HCT116 (cell line): ENCODE measurements around the gene TMEM81. TPM values are rescaled to one million over a fixed set of nuclear protein-coding genes. Genes with fewer than 3 reads are reported as not detected.

ENCODE experiments used
- ATAC-seq: fragments of 200-7000 bp; cut with Tn5 transposase; 2 replicates; pipeline ENCODE4 v1.9.1; 2020; ENCODE audit warnings: mild to moderate bottlenecking, moderate library complexity
- BruUV-seq: library from RNA; stranded (reverse); fragments of 400-500 nt; replicated peaks from 2 replicates; lab custom pipeline; 2021; lab: Mats Ljungman, UMichigan
- CTCF ChIA-PET: fragments of 300-600 bp; sonication (Branson Sonifier 250); formaldehyde crosslinking; loops from one replicate; lab custom pipeline; 2021; ENCODE audit warnings: antibody characterized with exemption; lab: Charles Lee
- POLR2A ChIA-PET: fragments of 300-600, 350-600 bp; sonication (Branson Sonifier 250); formaldehyde crosslinking; loops from one replicate; lab custom pipeline; 2021; ENCODE audit warnings: antibody characterized with exemption; lab: Charles Lee
- RAD21 ChIA-PET, 2 experiments: fragments of 300-600 bp; sonication (Branson Sonifier 250); formaldehyde crosslinking; loops; one replicate each; lab custom pipeline; 2023; ENCODE audit warnings: low total read pairs in 2 of 2; ENCODE audit not compliant: uncharacterized antibody in 2 of 2, unreplicated experiment in 2 of 2, low non-redundant PET in 1 of 2; lab: Charles Lee
- DNase-seq: peaks from one replicate; pipeline ENCODE4 v3.0.0-alpha.2; 2010; ENCODE audit warnings: low read depth, low spot score
- H2AFZ ChIP-seq: fragments of 200-600 bp; shearing (Covaris generic), sonication (generic); 2 replicates; pipeline ENCODE4 v1.6.1; 2017; ENCODE audit warnings: low read depth, mixed run types, mixed read lengths, antibody characterized with exemption, low read length; ENCODE audit not compliant: poor library complexity, severe bottlenecking
- H3K27ac ChIP-seq: 2 replicates; pipeline ENCODE4 v1.5.1; 2012; ENCODE audit warnings: low read depth, low read length
- H3K27me3 ChIP-seq: fragments of 200-600 bp; sonication (generic); 2 replicates; pipeline ENCODE4 v1.6.1; 2016; ENCODE audit warnings: mixed run types, low read length, mixed read lengths; ENCODE audit not compliant: insufficient read depth
- H3K36me3 ChIP-seq, 2 experiments: fragments of 200-500 bp in 1 of 2; fragments of 200-600 bp in 1 of 2; sonication (Bioruptor generic) in 1 of 2; sonication (generic) in 1 of 2; 2 replicates each; pipeline versions ENCODE4 v1.5.1 to v1.6.1; 2014 to 2016; ENCODE audit warnings: low read length in 2 of 2, inconsistent platforms in 1 of 2, mixed read lengths in 1 of 2, mixed run types in 1 of 2; ENCODE audit not compliant: insufficient read depth in 2 of 2, control insufficient read depth in 1 of 2
- H3K4me1 ChIP-seq, 2 experiments: fragments of 200-600 bp in 1 of 2; sonication (generic) in 1 of 2; 2 replicates each; pipeline versions ENCODE4 v1.5.1 to v1.6.1; 2012 to 2017; ENCODE audit warnings: low read length in 2 of 2, inconsistent platforms in 1 of 2, mild to moderate bottlenecking in 1 of 2, mixed read lengths in 1 of 2, mixed run types in 1 of 2, moderate library complexity in 1 of 2; ENCODE audit not compliant: insufficient read depth in 2 of 2, control insufficient read depth in 1 of 2
- H3K4me2 ChIP-seq: fragments of 200-600 bp; sonication (generic); 2 replicates; pipeline ENCODE4 v1.6.1; 2017; ENCODE audit warnings: mixed run types, low read length, mixed read lengths
- H3K4me3 ChIP-seq, 2 experiments: fragments of 200-600 bp in 1 of 2; sonication (generic) in 1 of 2; replicated peaks in 1 of 2; 2 replicates each; pipeline ENCODE4 v1.5.1; 2011 to 2016; ENCODE audit warnings: low read length in 2 of 2, control low read depth in 1 of 2, low read depth in 1 of 2, mild to moderate bottlenecking in 1 of 2, mixed read lengths in 1 of 2, mixed run types in 1 of 2
- H3K79me2 ChIP-seq: fragments of 200-600 bp; sonication (generic); 2 replicates; pipeline ENCODE4 v1.6.1; 2017; ENCODE audit warnings: mild to moderate bottlenecking, mixed run types, low read length, moderate library complexity, mixed read lengths; ENCODE audit not compliant: insufficient read depth
- H3K9ac ChIP-seq: fragments of 200-600 bp; sonication (generic); 2 replicates; pipeline ENCODE4 v1.6.1; 2016; ENCODE audit warnings: low read length, mixed read lengths
- H3K9me2 ChIP-seq: fragments of 200-600 bp; sonication (generic), shearing (Covaris generic); 2 replicates; pipeline ENCODE4 v1.6.1; 2017; ENCODE audit warnings: mixed run types, mild to moderate bottlenecking, moderate library complexity; ENCODE audit not compliant: insufficient read depth
- H3K9me3 ChIP-seq, 2 experiments: fragments of 200-500 bp in 1 of 2; fragments of 200-600 bp in 1 of 2; sonication (Bioruptor generic) in 1 of 2; sonication (generic) in 1 of 2; 2 replicates each; pipeline ENCODE4 v1.6.1; 2014 to 2017; ENCODE audit warnings: low read length in 2 of 2, mixed read lengths in 2 of 2, inconsistent platforms in 1 of 2, low read depth in 1 of 2, mild to moderate bottlenecking in 1 of 2, mixed run types in 1 of 2, moderate library complexity in 1 of 2; ENCODE audit not compliant: control insufficient read depth in 1 of 2, insufficient read depth in 1 of 2
- H4K20me1 ChIP-seq: fragments of 200-600 bp; sonication (generic), shearing (Covaris generic); 2 replicates; pipeline ENCODE4 v1.6.1; 2017; ENCODE audit warnings: mixed run types, mild to moderate bottlenecking, moderate library complexity; ENCODE audit not compliant: insufficient read depth
- ATF3 ChIP-seq: IDR thresholded peaks from 2 replicates; pipeline ENCODE4 v1.6.1; 2012
- CBX3 ChIP-seq: IDR thresholded peaks from 2 replicates; pipeline ENCODE4 v1.6.1; 2012; ENCODE audit warnings: low read depth
- CEBPB ChIP-seq: IDR thresholded peaks from 2 replicates; pipeline ENCODE4 v1.6.1; 2012; ENCODE audit warnings: low read depth
- EGR1 ChIP-seq: IDR thresholded peaks from 2 replicates; pipeline ENCODE4 v1.6.1; 2012; ENCODE audit warnings: low read depth
- EZH2 ChIP-seq: fragments of 200-600 bp; sonication (generic); IDR thresholded peaks from 2 replicates; pipeline ENCODE4 v1.6.1; 2017; ENCODE audit warnings: antibody characterized with exemption, mixed run types
- EZH2phosphoT487 ChIP-seq: fragments of 200-600 bp; IDR thresholded peaks from 2 replicates; pipeline ENCODE4 v1.6.1; 2018; ENCODE audit warnings: antibody characterized with exemption, borderline replicate concordance
- POLR2A ChIP-seq: IDR thresholded peaks from 2 replicates; pipeline ENCODE4 v1.7.0; 2011; ENCODE audit warnings: borderline replicate concordance; ENCODE audit not compliant: insufficient read depth, insufficient read length; ENCODE audit errors: extremely low read depth
- POLR2AphosphoS5 ChIP-seq: IDR thresholded peaks from 2 replicates; pipeline ENCODE4 v1.6.1; 2011; ENCODE audit warnings: mild to moderate bottlenecking, low read depth, low read length, moderate library complexity
- RAD21 ChIP-seq: IDR thresholded peaks from 2 replicates; pipeline ENCODE4 v1.6.1; 2012; ENCODE audit warnings: low read depth, mild to moderate bottlenecking
- SIN3A ChIP-seq: IDR thresholded peaks from 2 replicates; pipeline ENCODE4 v1.6.1; 2012; ENCODE audit warnings: low read depth
- SRF ChIP-seq: IDR thresholded peaks from 2 replicates; pipeline ENCODE4 v1.6.1; 2012; ENCODE audit warnings: low read depth
- YY1 ChIP-seq: IDR thresholded peaks from 2 replicates; pipeline ENCODE4 v1.6.1; 2011; ENCODE audit warnings: low read length, low read depth, moderate library complexity, mild to moderate bottlenecking; ENCODE audit not compliant: insufficient replicate concordance; ENCODE audit errors: extremely low read depth
- ZBTB33 ChIP-seq: IDR thresholded peaks from 2 replicates; pipeline ENCODE4 v1.6.1; 2011; ENCODE audit warnings: mild to moderate bottlenecking, low read length, moderate library complexity; ENCODE audit not compliant: insufficient replicate concordance; ENCODE audit errors: extremely low read depth
- ZNF274 ChIP-seq: fragments of 200-500 bp; sonication (Bioruptor generic); IDR thresholded peaks from 2 replicates; pipeline ENCODE4 v1.6.1; 2014; ENCODE audit warnings: mild to moderate bottlenecking, low read depth, low read length, inconsistent platforms
- intact Hi-C: fragments of 100-400 bp; cut with micrococcal nuclease; formaldehyde crosslinking; loops from 2 replicates; pipeline ENCODE4 v1.10.0; 2022
- total RNA-seq: library from RNA; stranded (reverse); gene quantifications from one replicate; pipeline ENCODE4 v1.2.1, GENCODE V29; 2021; ENCODE audit not compliant: unreplicated experiment
- TF ChIP-seq, protein P1 (sequence below): IDR thresholded peaks from 2 replicates; pipeline ENCODE4 v1.6.1; 2012

TMEM81 gene
- total RNA-seq, 1 experiment from 2014 or later = 4.9 TPM

GRCh38 chr1:205111354-205111753, 27.1 kb upstream of the TMEM81 start:
- no peaks in the 10 kb centered on the region for H4K20me1 ChIP-seq
- ATAC-seq (no peak), DNase-seq (no peak)
- no peaks in the 10 kb centered on the region for H3K27me3 ChIP-seq
- no peak overlapping the region for H3K4me2 ChIP-seq
- ChIA-PET CTCF (no interaction called here), POLR2A (interaction anchor here (1.2 kb wide), 1 partner anchor 10 kb away, joined by 3 read pairs; no protein-coding TSS in a partner anchor), RAD21 (no interaction called here)
- no peak overlapping the region for H2AFZ ChIP-seq
- no peak overlapping the region for H3K4me3 ChIP-seq
- TF ChIP-seq ATF3 (no peak), ZBTB33 (no peak), SIN3A (no peak), EZH2 (no peak), SRF (no peak), YY1 (no peak)
- H3K9me2 ChIP-seq = no peaks in the 10 kb centered on the region
- H3K79me2 ChIP-seq = peaks cover 50% of the 10 kb centered on the region
- BruUV-seq = no TSS peak
- H3K9me3 ChIP-seq = no peaks in the 10 kb centered on the region
- no peaks in the 10 kb centered on the region for H3K4me1 ChIP-seq
- peaks cover 16 to 29% of the 10 kb centered on the region in 2 experiments; a peak in 3 of 4 replicates for H3K36me3 ChIP-seq
- no peak overlapping the region for H3K27ac ChIP-seq
- intact Hi-C loops = no loop called here
- no peak overlapping the region for H3K9ac ChIP-seq

GRCh38 chr1:205109711-205110110, 25.5 kb upstream of the TMEM81 start:
- Histone ChIP-seq H3K27me3 (no peaks in the 10 kb centered on the region), H3K9ac (no peak overlapping the region), H3K9me3 (no peaks in the 10 kb centered on the region), H4K20me1 (no peaks in the 10 kb centered on the region), H3K4me2 (no peak overlapping the region), H3K4me1 (no peaks in the 10 kb centered on the region), H3K36me3 (peaks cover 23 to 31% of the 10 kb centered on the region in 2 experiments; a peak in 3 of 4 replicates), H3K79me2 (peaks cover 52% of the 10 kb centered on the region), H3K27ac (no peak overlapping the region), H3K4me3 (no peak overlapping the region), H3K9me2 (no peaks in the 10 kb centered on the region), H2AFZ (no peak overlapping the region)
- DNase-seq (no peak), ATAC-seq (no peak)
- intact Hi-C loops = no loop called here
- RAD21 ChIA-PET = no interaction called here
- POLR2A ChIA-PET = interaction anchor here (1.3 kb wide), 1 partner anchor 8 kb away, joined by 3 read pairs; no protein-coding TSS in a partner anchor
- no TSS peak for BruUV-seq
- CTCF ChIA-PET = interaction anchor here (1.1 to 1.4 kb wide), 3 partner anchors 12 to 48 kb away, joined by 3 to 6 read pairs (median 4); partner anchors contain the start of gene RBBP5
- TF ChIP-seq POLR2AphosphoS5 (no peak), ZNF274 (no peak), SIN3A (no peak), EZH2 (no peak), CBX3 (no peak), POLR2A (no peak), CEBPB (no peak), EZH2phosphoT487 (no peak), YY1 (no peak), EGR1 (no peak), RAD21 (no peak)
- TF ChIP-seq, protein P1, sequence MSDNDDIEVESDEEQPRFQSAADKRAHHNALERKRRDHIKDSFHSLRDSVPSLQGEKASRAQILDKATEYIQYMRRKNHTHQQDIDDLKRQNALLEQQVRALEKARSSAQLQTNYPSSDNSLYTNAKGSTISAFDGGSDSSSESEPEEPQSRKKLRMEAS = no peak
